NCI-H82 treated with DMSO at 0.1 percent for 48 hours (cell line): ENCODE data around the gene FES.
"Not testable (repeated sequence)": the region's sequence is repeated elsewhere in the genome, so short reads cannot be mapped to it uniquely, and the experiment has no call there.

Source experiments
- DNase-seq: peaks from one replicate; lab custom pipeline; 2025; ENCODE audit not compliant: unreplicated experiment; lab: John Stamatoyannopoulos, UW

FES gene

DNA sequence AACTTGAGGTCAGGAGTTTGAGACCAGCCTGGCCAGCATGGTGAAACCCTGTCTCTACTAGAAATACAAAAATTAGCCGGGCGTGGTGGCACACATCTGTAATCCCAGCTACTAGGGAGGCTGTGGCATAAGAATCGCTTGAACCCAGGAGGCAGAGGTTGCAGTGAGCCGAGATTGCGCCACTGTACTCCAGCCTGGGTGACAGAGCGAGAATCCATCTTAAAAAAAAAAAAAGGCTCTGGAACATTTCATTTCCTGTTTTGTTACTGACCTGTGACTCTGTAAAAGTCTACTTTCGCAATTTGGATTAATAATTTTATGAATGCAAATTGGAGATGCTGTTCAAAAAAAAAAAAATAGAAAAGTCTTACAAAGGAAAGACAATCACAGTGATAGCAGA, 43.8 kb downstream of the FES start:
- not testable (repeated sequence) for DNase-seq

DNA sequence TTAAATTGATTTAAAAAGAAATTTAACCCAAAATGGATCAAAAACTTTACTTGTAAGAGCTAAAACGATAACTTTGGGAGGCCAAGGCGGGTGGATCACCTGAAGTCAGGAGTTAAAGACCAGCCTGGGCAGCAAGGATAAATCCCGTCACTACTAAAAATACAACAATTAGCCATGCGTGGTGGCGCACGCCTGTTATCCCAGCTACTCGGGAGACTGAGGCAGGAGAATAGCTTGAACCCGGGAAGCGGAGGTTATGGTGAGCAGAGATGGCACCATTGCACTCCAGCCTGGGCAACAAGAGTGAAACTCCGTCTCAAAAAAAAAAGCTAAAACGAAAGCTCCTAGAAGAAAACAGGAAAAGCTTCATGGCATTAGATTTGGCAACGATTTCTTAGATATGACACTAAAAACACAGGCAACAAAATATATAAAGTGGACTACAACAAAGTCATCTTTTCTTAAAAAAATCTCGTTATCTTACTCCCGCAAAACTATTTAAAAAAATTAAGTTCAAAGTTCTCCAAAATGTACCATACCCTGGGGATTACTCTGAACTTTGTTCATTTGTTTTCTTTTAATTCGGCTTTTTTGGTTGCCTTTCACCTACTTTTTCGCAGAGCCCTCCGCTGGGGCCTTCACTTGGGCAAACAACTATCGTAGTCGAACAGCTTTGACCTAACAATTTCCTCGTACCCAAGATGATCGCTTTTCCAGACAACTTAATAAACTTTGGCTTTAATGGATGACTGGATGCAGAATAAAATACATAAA, 45.1 kb downstream of the FES start:
- DNase-seq: no peak

DNA sequence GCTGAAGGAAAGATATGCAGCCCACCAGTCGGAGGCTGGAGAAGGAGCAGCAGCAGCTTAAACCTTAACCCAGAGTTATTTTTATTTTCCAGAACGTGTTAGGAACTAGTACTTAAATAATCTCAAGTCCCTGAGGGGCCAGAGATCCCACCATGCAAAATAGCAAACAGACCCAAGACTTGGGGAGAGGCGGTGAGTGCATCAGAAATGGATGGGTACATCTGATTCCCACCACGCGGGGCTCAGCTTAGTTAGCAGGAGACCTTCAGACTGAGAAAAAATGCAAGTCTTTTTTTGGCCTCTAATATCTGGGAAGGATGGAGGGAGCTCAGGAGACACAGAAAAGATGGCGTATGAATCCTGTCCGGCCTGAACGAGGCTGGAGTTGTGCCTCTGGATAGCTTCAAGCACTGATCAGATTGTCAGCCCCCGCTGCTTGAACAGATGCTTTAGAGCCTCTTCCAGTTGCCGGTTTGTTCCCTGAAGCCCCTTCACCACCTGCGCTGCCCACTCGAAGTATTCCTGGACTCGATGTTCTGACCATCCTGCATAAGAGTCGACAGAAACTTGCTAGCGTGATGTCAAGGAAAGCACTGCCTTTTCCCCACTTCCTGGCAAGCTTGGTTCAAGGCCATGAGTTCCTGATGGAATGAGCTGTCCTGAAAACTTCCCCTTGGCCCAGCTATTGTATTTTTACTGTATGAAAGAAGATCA, 46.7 kb downstream of the FES start:
- no peak for DNase-seq

DNA sequence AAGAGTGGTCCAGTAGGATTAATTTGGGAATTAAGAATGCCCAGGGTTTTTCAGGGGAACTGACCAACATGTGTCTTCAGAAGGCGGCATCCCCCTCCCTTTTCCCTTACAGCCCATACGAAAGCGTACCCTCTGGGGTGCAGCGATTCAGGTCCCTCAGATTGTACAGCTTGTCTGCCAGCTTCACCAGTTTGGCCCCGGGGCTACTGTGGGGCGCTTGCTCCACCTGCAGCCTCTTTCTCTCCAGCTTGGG, 47.2 kb downstream of the FES start:
- DNase-seq: no peak

DNA sequence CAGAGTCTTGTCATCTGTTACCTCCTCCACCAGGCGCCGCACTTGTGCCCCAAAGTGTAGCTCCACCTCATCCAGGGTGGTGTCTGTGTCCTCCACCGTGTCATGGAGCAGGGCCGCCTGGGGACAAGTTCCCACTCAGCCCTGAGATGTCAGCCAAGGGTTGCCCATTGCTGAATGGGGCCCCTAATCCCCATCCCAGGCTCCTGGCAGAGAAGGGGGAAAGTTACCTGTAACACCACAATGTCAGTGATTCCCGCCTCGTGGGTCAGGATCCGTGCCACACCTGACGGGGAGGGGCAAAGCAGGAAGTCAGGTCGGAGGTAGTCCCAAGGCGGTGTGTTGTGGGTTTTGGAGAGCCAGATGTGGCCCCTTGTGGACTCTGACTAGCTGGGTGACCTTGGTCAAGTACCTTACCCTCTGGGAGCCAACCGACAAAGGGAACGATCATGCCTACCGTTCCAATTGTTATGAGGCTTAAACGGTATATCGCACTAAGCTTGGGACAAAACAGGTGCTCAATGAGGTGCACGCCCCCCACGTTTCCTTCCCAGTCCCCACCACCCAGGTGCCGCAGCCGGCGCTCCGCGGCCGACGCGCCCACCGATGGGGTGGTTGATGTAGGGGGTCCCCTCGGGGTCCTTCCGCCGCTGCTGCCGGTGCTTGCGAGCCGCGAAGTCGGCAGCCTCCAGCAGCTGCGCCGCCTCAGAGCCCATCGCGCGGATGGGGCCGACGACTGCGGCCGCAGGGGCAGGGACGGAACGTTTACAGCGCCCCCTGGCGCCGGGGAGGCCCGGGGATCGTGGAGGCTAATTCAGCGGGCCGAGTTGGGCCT, 47.7 kb downstream of the FES start, which contains the start of gene HDDC3:
Gene HDDC3, minus strand, starts transcription at position 722 of the 832 bp plus-strand sequence. Its CDS starts 9 bp downstream, at position 713.
- DNase-seq: peak; percentile 49

DNA sequence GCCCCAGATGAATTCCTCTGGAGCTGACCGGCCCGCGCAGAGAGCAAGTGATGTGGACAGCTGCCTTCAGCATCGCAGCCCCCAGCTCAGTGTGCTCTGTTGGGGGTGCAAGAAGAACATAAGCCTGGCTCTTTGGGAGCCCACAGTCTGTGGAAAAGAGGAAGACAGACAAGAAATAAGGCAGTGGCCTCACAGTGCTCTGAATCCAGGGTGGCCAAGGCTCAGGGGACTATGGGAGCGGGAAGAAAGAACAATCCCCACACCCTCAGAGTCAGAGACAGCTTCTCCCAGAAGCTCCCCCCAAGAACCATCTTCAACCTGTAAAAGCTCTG, 48.3 kb downstream of the FES start:
- DNase-seq: no peak

DNA sequence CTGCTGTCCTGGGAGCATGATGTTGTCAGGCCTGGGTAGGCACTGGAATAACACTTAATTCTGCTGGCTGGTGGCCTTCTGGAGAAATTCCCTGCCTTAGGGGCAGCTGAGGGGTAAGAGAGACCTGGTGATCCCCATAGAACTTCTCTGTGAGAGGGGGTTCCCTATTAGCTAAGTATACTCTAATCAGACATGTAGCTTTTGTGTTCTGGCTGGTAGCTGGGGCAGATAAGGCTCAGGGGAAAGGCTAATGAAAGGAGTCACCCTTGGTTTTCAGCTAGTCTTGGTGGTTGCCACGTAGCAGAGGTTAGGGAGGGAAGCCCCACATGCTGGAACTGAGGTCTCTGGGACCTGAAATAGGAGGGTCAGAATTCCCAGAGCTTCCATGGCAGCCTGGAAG, 49.0 kb downstream of the FES start:
- DNase-seq: no peak

DNA sequence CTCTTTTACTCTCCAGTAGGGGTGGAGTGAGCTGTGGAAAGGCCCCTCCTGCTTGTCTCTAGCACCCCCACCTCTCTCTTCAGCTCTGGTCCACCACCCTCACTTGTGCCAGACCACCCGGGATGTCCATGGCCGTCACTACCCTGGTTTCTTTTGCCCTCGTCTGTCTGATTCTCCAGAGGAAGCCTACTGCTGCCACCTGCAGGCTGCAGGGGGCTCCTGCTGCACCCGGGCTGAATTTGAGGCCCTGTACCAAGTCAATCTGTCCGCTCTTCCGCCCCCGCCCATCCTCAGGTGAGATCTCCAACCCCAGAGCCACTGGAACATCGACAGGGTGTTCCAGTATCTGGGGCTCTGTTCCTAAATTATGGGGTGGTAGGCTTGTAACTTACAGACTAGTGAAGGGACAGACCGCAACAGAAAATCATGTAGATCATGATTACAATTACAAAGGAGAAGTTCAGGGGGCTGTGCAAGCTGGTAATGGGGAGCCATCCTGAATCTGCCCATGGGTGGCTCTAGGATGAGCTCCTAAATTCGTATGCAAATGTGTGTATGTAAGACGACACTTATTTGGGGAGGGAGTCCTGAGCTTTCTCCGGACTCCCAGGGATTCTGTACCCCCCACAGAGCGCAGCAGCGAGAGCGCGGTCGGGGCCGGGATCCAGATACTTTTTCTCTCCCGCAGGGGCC, 50.1 kb downstream of the FES start:
- DNase-seq: peak; percentile 60

DNA sequence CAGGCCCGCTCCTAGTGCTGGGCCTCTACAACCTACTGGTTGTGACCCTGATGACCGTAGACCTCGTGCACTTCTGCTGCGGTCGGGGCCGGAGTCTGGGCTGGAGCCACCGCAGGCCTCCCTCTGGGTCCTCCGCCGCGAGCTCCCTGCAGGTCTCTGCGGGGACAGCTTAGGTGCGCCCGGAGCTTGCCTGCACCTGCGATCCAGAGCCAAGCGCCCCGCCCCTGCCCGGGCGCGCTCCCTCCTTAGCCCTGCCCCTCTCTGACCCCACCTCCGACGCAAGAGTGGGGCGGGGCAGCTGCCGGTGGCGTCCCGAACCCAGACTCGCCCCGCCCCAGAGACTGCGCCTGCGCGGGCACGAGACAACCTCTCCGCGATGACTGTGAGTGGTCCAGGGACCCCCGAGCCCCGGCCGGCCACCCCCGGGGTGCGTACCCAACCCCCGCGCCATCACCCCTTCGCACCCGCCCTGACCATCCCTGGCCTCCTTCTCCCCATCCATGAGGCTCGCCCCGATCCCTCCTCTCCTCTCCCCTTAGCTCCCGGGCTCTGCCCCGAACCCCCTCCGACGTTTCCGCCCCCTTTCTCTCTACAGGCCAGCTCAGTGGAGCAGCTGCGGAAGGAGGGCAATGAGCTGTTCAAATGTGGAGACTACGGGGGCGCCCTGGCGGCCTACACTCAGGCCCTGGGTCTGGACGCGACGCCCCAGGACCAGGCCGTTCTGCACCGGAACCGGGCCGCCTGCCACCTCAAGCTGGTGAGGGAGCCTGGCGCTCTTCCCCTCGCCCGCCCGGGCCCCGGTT, 50.8 kb downstream of the FES start, which contains the start of gene UNC45A:
Gene UNC45A, plus strand, starts transcription at position 337 of the 803 bp plus-strand sequence. Its CDS starts 40 bp downstream, at position 377.
- DNase-seq: peak; percentile 70

DNA sequence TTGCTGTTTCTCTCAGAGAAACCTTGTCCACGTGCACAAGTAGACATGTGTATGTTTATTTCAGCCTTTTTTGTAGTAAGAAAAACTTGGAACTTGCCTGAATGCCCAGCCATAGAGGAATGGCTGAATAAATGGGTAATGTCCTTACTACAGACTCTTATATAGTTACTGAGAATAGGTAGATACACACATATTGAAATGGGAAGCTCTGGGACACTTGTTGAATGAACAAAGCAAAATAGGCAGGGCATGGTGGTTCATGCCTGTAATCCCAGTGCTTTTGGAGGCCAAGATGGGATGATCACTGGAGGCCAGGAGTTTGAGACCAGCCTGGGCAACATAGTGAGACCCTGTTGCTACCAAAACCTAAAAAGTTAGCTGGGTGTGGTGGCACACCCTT, 52.5 kb downstream of the FES start:
- DNase-seq: no peak

DNA sequence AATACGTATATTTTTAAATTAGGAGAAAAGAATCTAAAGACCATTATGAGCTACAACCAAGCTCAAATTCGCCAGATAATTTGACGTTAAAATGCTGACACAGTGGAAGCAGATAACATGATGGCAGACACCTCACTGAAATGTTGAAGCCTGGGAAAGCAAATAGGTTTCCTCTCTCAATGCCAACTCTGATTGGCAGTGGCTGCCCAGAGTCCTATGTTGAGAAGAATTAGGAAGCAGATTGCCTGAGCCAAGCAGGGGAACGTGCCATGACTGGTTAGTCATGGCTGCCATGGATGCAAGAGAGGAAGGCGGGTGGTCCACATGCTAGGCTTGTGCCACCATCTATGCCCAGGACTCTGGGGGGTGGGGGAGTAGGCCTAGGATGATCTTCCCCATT, 54.0 kb downstream of the FES start:
- DNase-seq: no peak

DNA sequence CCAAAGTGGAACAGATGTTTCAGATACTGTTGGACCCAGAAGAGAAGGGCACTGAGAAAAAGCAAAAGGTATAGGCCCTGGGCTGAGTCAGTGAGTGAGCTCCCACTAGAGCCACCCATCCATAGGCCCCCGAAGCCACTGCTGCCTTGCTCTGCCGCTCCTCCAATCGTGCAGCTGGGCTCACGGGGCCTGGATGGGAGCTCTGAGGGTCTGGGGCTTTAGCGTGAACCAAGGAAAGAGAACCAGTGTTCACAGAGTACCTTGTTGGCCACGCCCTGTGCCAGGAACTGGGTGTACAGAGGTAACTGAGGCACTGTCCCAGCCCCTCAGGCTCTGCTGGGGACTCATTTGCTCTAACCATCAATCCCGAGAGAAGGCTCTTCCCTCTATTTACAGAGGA, 55.5 kb downstream of the FES start:
- DNase-seq: no peak

DNA sequence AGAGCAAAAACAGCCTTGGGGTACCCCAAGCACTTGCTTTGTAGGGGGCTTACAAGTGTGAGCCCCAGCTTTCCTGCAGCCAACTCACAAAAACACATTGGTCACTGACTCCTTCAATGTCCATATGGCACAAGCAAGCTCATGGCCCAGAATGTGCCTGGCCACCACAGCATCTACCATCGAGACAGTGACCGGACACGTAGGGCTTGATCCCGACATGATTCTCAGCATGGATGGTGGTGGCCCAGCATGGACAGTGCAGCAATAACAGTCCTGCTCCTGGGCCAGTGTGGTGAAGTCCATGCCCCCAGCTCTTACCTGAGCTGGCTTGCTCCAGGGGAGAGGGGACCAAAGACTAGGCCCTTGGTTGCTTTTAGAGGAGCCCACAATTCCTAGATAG, 56.7 kb downstream of the FES start:
- DNase-seq: no peak

DNA sequence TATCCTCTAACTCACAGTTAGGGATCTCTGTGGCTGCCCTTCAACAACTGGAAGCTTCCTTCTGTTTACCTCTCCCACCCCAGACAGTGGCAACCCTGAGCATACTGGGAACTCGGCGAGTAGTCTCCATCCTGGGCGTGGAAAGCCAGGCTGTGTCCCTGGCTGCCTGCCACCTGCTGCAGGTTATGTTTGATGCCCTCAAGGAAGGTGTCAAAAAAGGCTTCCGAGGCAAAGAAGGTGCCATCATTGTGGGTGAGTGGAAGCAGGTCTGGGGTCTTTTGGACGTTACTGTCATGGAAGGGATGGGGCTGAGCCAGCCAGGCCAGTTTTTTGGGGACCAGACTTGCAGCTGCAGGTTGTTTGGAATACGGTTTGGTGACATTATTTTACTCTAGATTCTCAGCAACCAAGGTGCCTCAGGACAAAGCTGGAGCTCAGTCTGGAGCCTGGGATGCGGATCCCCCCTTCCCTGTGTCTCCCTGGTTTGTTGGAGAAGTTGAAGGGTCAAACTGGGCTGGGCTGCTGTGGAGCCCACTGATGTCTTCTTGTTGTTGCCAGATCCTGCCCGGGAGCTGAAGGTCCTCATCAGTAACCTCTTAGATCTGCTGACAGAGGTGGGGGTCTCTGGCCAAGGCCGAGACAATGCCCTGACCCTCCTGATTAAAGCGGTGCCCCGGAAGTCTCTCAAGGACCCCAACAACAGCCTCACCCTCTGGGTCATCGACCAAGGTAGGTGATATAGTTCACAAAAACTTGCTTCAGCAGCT, 58.2 kb downstream of the FES start:
- DNase-seq: no peak

DNA sequence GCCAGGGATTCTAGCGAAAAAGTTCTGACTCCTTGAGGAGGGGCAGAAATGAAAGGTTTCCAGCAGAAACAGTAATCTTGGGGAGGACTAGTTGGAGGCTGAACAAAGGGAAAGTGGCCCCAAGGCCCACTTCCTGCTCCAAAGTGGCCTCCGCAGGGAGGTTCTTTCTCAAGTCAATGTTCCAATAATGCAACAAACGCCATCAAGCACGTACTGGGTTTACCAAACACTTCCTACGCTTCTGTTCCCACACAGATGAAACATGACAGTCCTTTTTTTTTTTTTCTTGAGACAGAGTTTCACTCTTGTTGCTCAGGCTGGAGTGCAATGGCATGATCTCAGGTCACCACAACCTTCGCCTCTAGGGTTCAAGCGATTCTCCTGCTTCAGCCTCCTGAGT, 60.8 kb downstream of the FES start:
- DNase-seq: no peak
